ENCODE measurements around the gene LRFN2. TPM values are rescaled to one million over a fixed set of nuclear protein-coding genes. Genes with fewer than 3 reads are reported as not detected.

LRFN2 gene
- total RNA-seq, 2 donors from 2014 or later: 0.29 to 0.50 TPM

GRCh38 chr6:40610229-40610628 lies 23.1 kb upstream of the LRFN2 start:
- no peaks in the 10 kb centered on the region for H3K4me1 Mint-ChIP-seq (ENCODE audit: low read depth in 2 of 2)
- no peaks in the 10 kb centered on the region for H3K9me3 Mint-ChIP-seq
- H3K36me3 Mint-ChIP-seq: no peaks in the 10 kb centered on the region
- H3K27me3 Mint-ChIP-seq: peaks cover 41 to 50% of the 10 kb centered on the region in 2 donors
- H3K27ac Mint-ChIP-seq: no peak overlapping the region
- no peak overlapping the region for H3K4me3 Mint-ChIP-seq
- no peak for DNase-seq (ENCODE audit: low spot score)
- no peak for ATAC-seq

- H3K4me3 Mint-ChIP-seq: no peak overlapping the region
- H3K36me3 Mint-ChIP-seq: no peaks in the 10 kb centered on the region
- H3K4me1 Mint-ChIP-seq (ENCODE audit: low read depth in 2 of 2): no peaks in the 10 kb centered on the region
- ATAC-seq (no peak), DNase-seq (ENCODE audit: low spot score) (no peak)
- no peaks in the 10 kb centered on the region for H3K9me3 Mint-ChIP-seq
- H3K27ac Mint-ChIP-seq: no peak overlapping the region
- H3K27me3 Mint-ChIP-seq: peaks cover 50 to 54% of the 10 kb centered on the region in 2 donors
Measured at GRCh38 chr6:40606981-40607380, 19.8 kb upstream of the LRFN2 start.

DNA sequence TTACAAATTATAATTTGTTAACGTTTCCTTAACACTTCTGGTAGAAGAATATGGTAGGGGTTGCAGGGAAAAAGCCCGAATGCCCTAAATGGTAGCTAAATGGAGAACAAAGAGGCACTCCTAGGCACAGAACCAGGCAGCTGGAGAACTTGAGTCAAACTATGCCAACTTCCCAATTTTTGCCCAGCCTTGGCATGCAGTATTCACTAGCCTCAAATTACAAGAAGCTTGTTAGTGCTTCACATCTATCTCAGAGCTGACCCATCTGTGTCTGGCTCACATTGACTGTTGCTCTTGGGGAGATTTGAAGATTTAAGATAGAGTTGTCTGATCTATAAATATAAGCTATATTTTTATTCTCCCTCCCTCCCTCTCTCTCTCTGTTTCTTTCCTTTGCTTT lies 19.4 kb upstream of the LRFN2 start:
- H3K27me3 Mint-ChIP-seq: peaks cover 53 to 56% of the 10 kb centered on the region in 2 donors
- DNase-seq (ENCODE audit: low spot score): no peak
- no peaks in the 10 kb centered on the region for H3K4me1 Mint-ChIP-seq (ENCODE audit: low read depth in 2 of 2)
- H3K27ac Mint-ChIP-seq: no peak overlapping the region
- no peak overlapping the region for H3K4me3 Mint-ChIP-seq
- no peaks in the 10 kb centered on the region for H3K9me3 Mint-ChIP-seq
- no peaks in the 10 kb centered on the region for H3K36me3 Mint-ChIP-seq
- ATAC-seq: no peak

DNA sequence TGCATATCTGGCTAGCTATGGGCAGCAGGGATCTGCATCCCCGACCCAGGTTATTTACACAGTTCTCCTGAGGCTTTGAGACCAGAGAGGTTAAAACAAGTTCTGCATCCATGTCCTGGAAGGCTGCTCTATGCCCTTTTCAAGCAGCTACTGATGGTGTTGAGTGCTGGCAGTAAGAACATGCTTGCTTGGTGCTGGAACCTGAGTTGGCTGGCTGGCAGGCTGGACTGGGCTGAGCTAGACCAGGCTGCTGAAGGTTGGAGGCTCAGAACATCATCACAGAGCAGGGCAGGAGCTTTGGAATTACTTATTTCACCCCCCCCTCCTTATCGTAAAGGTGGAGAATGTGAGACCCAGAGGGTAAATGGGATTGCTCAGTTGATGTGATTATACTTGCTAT lies 16.9 kb upstream of the LRFN2 start:
- Mint-ChIP-seq H3K36me3 (no peaks in the 10 kb centered on the region), H3K27me3 (peaks cover 51 to 58% of the 10 kb centered on the region in 2 donors), H3K27ac (no peak overlapping the region), H3K4me1 (ENCODE audit: low read depth in 2 of 2) (no peaks in the 10 kb centered on the region), H3K9me3 (no peaks in the 10 kb centered on the region), H3K4me3 (no peak overlapping the region)
- ATAC-seq: no peak
- DNase-seq (ENCODE audit: low spot score): no peak

- ATAC-seq (no peak), DNase-seq (ENCODE audit: low spot score) (no peak)
- Mint-ChIP-seq H3K4me3 (no peak overlapping the region), H3K9me3 (no peaks in the 10 kb centered on the region), H3K4me1 (ENCODE audit: low read depth in 2 of 2) (peaks cover 0 to 4% of the 10 kb centered on the region in 2 donors), H3K27ac (no peak overlapping the region), H3K27me3 (peaks cover 36 to 47% of the 10 kb centered on the region in 2 donors), H3K36me3 (no peaks in the 10 kb centered on the region)
Measured at GRCh38 chr6:40599555-40599954, 12.4 kb upstream of the LRFN2 start.

DNA sequence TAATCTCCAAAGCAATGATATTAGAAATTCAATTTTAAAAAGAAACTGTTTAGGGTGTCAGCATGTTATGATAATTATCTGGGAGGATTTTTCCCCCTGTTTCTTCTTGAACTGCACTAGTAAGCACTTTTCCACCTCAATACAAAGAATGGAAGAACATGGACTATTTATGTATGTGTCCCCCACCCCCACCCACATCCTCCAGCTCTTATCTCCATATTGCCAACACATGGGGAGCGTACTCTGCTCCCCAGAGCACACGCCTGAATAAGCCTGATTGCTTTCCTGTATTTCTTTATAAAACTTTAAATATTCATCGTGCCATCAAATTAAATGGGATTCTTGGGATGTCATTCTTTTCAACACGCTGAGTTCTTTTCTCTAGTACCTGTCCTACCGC lies 11.4 kb upstream of the LRFN2 start:
- H3K4me3 Mint-ChIP-seq: no peak overlapping the region
- H3K27me3 Mint-ChIP-seq: peaks cover 32 to 39% of the 10 kb centered on the region in 2 donors
- no peak for ATAC-seq
- no peaks in the 10 kb centered on the region for H3K36me3 Mint-ChIP-seq
- no peaks in the 10 kb centered on the region for H3K9me3 Mint-ChIP-seq
- peaks cover 0 to 4% of the 10 kb centered on the region in 2 donors for H3K4me1 Mint-ChIP-seq (ENCODE audit: low read depth in 2 of 2)
- no peak overlapping the region for H3K27ac Mint-ChIP-seq
- no peak for DNase-seq (ENCODE audit: low spot score)

GRCh38 chr6:40597301-40597700 lies 10.1 kb upstream of the LRFN2 start:
- no peak overlapping the region for H3K27ac Mint-ChIP-seq
- ATAC-seq: no peak
- no peak for DNase-seq (ENCODE audit: low spot score)
- no peaks in the 10 kb centered on the region for H3K36me3 Mint-ChIP-seq
- H3K4me1 Mint-ChIP-seq (ENCODE audit: low read depth in 2 of 2): peaks cover 0 to 4% of the 10 kb centered on the region in 2 donors
- no peak overlapping the region for H3K4me3 Mint-ChIP-seq
- peaks cover 31% of the 10 kb centered on the region in 2 donors for H3K27me3 Mint-ChIP-seq
- H3K9me3 Mint-ChIP-seq: no peaks in the 10 kb centered on the region

- Mint-ChIP-seq H3K27me3 (peaks cover 6 to 9% of the 10 kb centered on the region in 2 donors), H3K4me3 (no peak overlapping the region), H3K4me1 (ENCODE audit: low read depth in 2 of 2) (peaks cover 25 to 26% of the 10 kb centered on the region in 2 donors)
Measured at GRCh38 chr6:40588480-40588879, 1.3 kb upstream of the LRFN2 start.

DNA sequence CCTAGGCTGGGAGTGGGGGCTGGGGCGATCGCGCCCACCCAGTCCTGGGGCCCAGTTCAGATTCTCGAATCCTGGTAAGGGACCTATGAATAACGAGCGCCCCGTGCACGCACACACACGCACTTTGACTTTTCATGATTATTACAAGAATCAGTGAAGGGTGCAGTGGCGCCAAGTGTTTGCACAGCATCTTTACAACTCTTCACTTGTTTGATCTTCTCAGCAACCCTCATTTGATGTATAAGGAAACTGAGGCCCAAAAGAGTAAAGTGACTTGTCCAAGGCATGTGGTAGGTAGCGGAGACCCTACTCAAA lies 863 bp upstream of the LRFN2 start:
- peaks cover 6% of the 10 kb centered on the region in 2 donors for H3K27me3 Mint-ChIP-seq
- DNase-seq (ENCODE audit: low spot score) (no peak), ATAC-seq (no peak)
- H3K27ac Mint-ChIP-seq: no peak overlapping the region
- H3K4me3 Mint-ChIP-seq: peak overlapping the region; percentile 45
- no peaks in the 10 kb centered on the region for H3K36me3 Mint-ChIP-seq
- peaks cover 29 to 30% of the 10 kb centered on the region in 2 donors for H3K4me1 Mint-ChIP-seq (ENCODE audit: low read depth in 2 of 2)
- H3K9me3 Mint-ChIP-seq: no peaks in the 10 kb centered on the region

More at GRCh38 chr6:40588480-40588879, 1.3 kb upstream of the LRFN2 start:
- Mint-ChIP-seq H3K27ac (no peak overlapping the region), H3K36me3 (no peaks in the 10 kb centered on the region), H3K9me3 (no peaks in the 10 kb centered on the region)
- ATAC-seq (no peak), DNase-seq (ENCODE audit: low spot score) (no peak)

GRCh38 chr6:40586369-40587201 lies 579 bp downstream of the LRFN2 start:
- Mint-ChIP-seq H3K9me3 (no peaks in the 10 kb centered on the region), H3K4me1 (ENCODE audit: low read depth in 2 of 2) (peaks cover 29 to 30% of the 10 kb centered on the region in 2 donors), H3K4me3 (peak overlapping the region; percentile 82), H3K27me3 (peaks cover 6% of the 10 kb centered on the region in 2 donors), H3K27ac (no peak overlapping the region), H3K36me3 (no peaks in the 10 kb centered on the region)
- ATAC-seq (no peak), DNase-seq (ENCODE audit: low spot score) (no peak)

DNA sequence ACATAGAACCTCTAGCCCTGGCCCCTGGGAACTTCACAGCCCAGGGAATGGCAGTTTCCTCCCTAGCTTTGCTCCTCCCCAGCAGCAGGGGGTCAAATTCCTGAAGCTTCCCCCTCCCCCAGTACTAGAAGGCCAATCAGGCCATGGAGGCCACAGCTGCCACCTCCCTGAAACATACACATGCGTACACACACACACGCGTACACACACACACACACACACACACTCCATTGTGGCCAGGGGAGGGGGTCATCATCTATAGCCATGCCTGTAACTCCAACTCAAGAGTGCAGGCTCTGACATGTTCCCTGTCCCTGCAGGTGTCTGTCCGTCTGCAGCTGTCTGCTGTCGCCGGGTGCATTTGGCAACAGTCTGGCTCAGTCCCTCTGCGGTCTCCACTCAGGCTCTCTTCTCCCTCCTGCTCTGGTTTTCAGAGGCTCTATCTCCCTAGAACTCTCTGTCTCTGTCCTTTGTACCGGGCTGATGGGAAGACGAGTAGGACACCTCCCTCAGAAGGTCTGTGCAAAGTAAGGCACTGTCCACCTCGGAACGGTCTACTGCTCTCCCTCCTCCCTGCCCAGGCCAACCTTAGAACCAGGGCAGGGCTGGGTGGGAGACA lies 1.4 kb downstream of the LRFN2 start:
- Mint-ChIP-seq H3K27me3 (peaks cover 6% of the 10 kb centered on the region in 2 donors), H3K9me3 (no peaks in the 10 kb centered on the region), H3K36me3 (no peaks in the 10 kb centered on the region), H3K4me3 (peak overlapping the region; percentile 82), H3K27ac (peak overlapping the region in 1 of 2 donors; percentile 3), H3K4me1 (ENCODE audit: low read depth in 2 of 2) (peaks cover 29 to 30% of the 10 kb centered on the region in 2 donors)
- ATAC-seq (no peak), DNase-seq (ENCODE audit: low spot score) (no peak)

DNA sequence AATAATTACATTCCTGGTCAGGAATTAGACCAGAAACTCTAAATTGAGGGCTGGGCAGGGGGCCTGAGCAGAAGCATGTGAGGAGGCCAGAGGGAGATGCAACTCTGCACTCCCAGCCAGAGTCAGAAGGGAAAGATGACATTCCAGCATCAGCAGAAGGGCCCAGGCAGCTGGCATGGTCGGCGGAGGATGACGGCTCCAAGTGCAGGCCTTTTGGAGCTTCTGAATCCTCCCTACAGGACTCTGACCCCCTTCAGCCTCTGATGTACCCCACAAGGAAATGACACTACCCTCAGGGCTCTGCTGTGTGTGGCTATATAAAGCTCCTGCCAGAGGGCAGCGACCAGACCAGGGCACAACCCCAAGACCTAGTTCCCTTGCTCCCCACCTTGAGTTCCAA lies 1.9 kb downstream of the LRFN2 start:
- Mint-ChIP-seq H3K36me3 (no peaks in the 10 kb centered on the region), H3K9me3 (no peaks in the 10 kb centered on the region), H3K27me3 (peaks cover 3 to 6% of the 10 kb centered on the region in 2 donors), H3K4me1 (ENCODE audit: low read depth in 2 of 2) (peaks cover 29 to 30% of the 10 kb centered on the region in 2 donors), H3K27ac (no peak overlapping the region), H3K4me3 (peak overlapping the region; percentile 58)
- DNase-seq (ENCODE audit: low spot score) (no peak), ATAC-seq (no peak)

- Mint-ChIP-seq H3K9me3 (no peaks in the 10 kb centered on the region), H3K4me3 (peak overlapping the region; percentile 58), H3K4me1 (ENCODE audit: low read depth in 2 of 2) (peaks cover 29 to 30% of the 10 kb centered on the region in 2 donors), H3K36me3 (no peaks in the 10 kb centered on the region), H3K27ac (no peak overlapping the region), H3K27me3 (peaks cover 3 to 6% of the 10 kb centered on the region in 2 donors)
- no peak for ATAC-seq
- no peak for DNase-seq (ENCODE audit: low spot score)
Measured at GRCh38 chr6:40584741-40585140, 2.4 kb downstream of the LRFN2 start.

- H3K36me3 Mint-ChIP-seq: no peaks in the 10 kb centered on the region
- H3K27ac Mint-ChIP-seq: peak overlapping the region; percentile 52 to 53
Measured at GRCh38 chr6:40583709-40584108, 3.5 kb downstream of the LRFN2 start.

More at GRCh38 chr6:40583709-40584108, 3.5 kb downstream of the LRFN2 start:
- DNase-seq (ENCODE audit: low spot score) (no peak), ATAC-seq (no peak)
- Mint-ChIP-seq H3K9me3 (no peaks in the 10 kb centered on the region), H3K4me3 (peak overlapping the region; percentile 58), H3K4me1 (ENCODE audit: low read depth in 2 of 2) (peaks cover 29 to 30% of the 10 kb centered on the region in 2 donors), H3K27me3 (peaks cover 3% of the 10 kb centered on the region in 2 donors)

Data from natural killer cell treated with Interleukin-12 subunit alpha and Interleukin-12 subunit beta and Interleukin-15 and Interleukin-18, amount 100 ng/mL, for 72 hours (primary cell).